Measurements from ENCODE around the gene WLS. TPM values are rescaled to one million over a fixed set of nuclear protein-coding genes. Genes with fewer than 3 reads are reported as not detected.

The WLS gene
- total and polyA plus RNA-seq, 4 donors = 27.3 to 128 (median 71.7) TPM

- H3K27ac ChIP-seq (ENCODE audit: low read depth in 1 of 2, low read length in 1 of 2) = peak overlapping the region; percentile 70 to 81
- H3K36me3 ChIP-seq (ENCODE audit: control insufficient read depth in 4 of 4, insufficient read depth in 4 of 4, low read length in 4 of 4) = peaks cover 13 to 32% (median 14%) of the 10 kb centered on the region in 4 donors
- DNase-seq = peak; percentile 51 to 84 (median 84)
- peak; percentile 35 for ATAC-seq (ENCODE audit: insufficient read depth, low FRiP score)
- WGBS, 2 donors = 70 to 77% methylated on average over 15 of the region's 15 CpGs
- H3K27me3 ChIP-seq (ENCODE audit: control insufficient read depth in 3 of 3, insufficient read depth in 3 of 3, low read length in 2 of 3) = no peaks in the 10 kb centered on the region
- TF ChIP-seq CTCF (IDR thresholded peaks at IDR 0.05; ENCODE audit: control extremely low read depth, extremely low read depth) = no peak
- H3K4me3 ChIP-seq = no peak overlapping the region
- peaks cover 0 to 3% (median 0%) of the 10 kb centered on the region in 4 donors for H3K9me3 ChIP-seq (ENCODE audit: control insufficient read depth in 4 of 4, insufficient read depth in 3 of 4, low read length in 3 of 4)
- H3K9ac ChIP-seq (ENCODE audit: insufficient read depth in 1 of 2, low read length in 2 of 2) = peak overlapping the region in 1 of 2 donors; percentile 60
- peaks cover 0 to 21% (median 10%) of the 10 kb centered on the region in 5 donors for H3K4me1 ChIP-seq (ENCODE audit: control insufficient read depth in 5 of 5, insufficient read depth in 5 of 5, low read length in 5 of 5)
These were observed 91.0 kb downstream of the WLS start for GRCh38 chr1:68141071-68142021.

- no peak for TF ChIP-seq CTCF (IDR thresholded peaks at IDR 0.05; ENCODE audit: control extremely low read depth, extremely low read depth)
- ATAC-seq (ENCODE audit: insufficient read depth, low FRiP score) (no peak), DNase-seq (peak in 2 of 3 donors; percentile 17 to 24)
- H3K9me3 ChIP-seq (ENCODE audit: control insufficient read depth in 4 of 4, insufficient read depth in 3 of 4, low read length in 3 of 4) = peaks cover 0 to 3% (median 0%) of the 10 kb centered on the region in 4 donors
- 39 to 62% methylated on average over 4 of the region's 4 CpGs for WGBS, 2 donors
- H3K36me3 ChIP-seq (ENCODE audit: control insufficient read depth in 4 of 4, insufficient read depth in 4 of 4, low read length in 4 of 4) = peaks cover 14 to 39% (median 14%) of the 10 kb centered on the region in 4 donors
- no peak overlapping the region for H3K27ac ChIP-seq (ENCODE audit: low read depth in 1 of 2, low read length in 1 of 2)
- peaks cover 0 to 21% (median 10%) of the 10 kb centered on the region in 5 donors for H3K4me1 ChIP-seq (ENCODE audit: control insufficient read depth in 5 of 5, insufficient read depth in 5 of 5, low read length in 5 of 5)
- H3K4me3 ChIP-seq = no peak overlapping the region
- H3K9ac ChIP-seq (ENCODE audit: insufficient read depth in 1 of 2, low read length in 2 of 2) = no peak overlapping the region
- H3K27me3 ChIP-seq (ENCODE audit: control insufficient read depth in 3 of 3, insufficient read depth in 3 of 3, low read length in 2 of 3) = no peaks in the 10 kb centered on the region
These were observed 91.8 kb downstream of the WLS start for GRCh38 chr1:68140536-68140935.

GRCh38 chr1:68136187-68136586 is 96.1 kb downstream of the WLS start:
- Histone ChIP-seq H3K27ac (ENCODE audit: low read depth in 1 of 2, low read length in 1 of 2) (no peak overlapping the region), H3K27me3 (ENCODE audit: control insufficient read depth in 3 of 3, insufficient read depth in 3 of 3, low read length in 2 of 3) (no peaks in the 10 kb centered on the region), H3K4me3 (no peak overlapping the region), H3K9me3 (ENCODE audit: control insufficient read depth in 4 of 4, insufficient read depth in 3 of 4, low read length in 3 of 4) (no peaks in the 10 kb centered on the region), H3K36me3 (ENCODE audit: control insufficient read depth in 4 of 4, insufficient read depth in 4 of 4, low read length in 4 of 4) (peaks cover 7 to 41% (median 21%) of the 10 kb centered on the region in 4 donors), H3K9ac (ENCODE audit: insufficient read depth in 1 of 2, low read length in 2 of 2) (no peak overlapping the region), H3K4me1 (ENCODE audit: control insufficient read depth in 5 of 5, insufficient read depth in 5 of 5, low read length in 5 of 5) (peaks cover 0 to 8% (median 3%) of the 10 kb centered on the region in 5 donors)
- WGBS, 2 donors = 96 to 99% methylated on average over 2 of the region's 2 CpGs
- no peak for ATAC-seq (ENCODE audit: insufficient read depth, low FRiP score)
- no peak for TF ChIP-seq CTCF (IDR thresholded peaks at IDR 0.05; ENCODE audit: control extremely low read depth, extremely low read depth)
- DNase-seq = no peak

Data from lung (tissue), 12 donors.